NOMO-1 (cell line): ENCODE data around the gene ZBTB20.

Experiments used
- DNase-seq, 2 experiments: peaks; one replicate each; lab custom pipeline; 2025; ENCODE audit not compliant: unreplicated experiment in 2 of 2; lab: John Stamatoyannopoulos, UW

ZBTB20 gene

DNA sequence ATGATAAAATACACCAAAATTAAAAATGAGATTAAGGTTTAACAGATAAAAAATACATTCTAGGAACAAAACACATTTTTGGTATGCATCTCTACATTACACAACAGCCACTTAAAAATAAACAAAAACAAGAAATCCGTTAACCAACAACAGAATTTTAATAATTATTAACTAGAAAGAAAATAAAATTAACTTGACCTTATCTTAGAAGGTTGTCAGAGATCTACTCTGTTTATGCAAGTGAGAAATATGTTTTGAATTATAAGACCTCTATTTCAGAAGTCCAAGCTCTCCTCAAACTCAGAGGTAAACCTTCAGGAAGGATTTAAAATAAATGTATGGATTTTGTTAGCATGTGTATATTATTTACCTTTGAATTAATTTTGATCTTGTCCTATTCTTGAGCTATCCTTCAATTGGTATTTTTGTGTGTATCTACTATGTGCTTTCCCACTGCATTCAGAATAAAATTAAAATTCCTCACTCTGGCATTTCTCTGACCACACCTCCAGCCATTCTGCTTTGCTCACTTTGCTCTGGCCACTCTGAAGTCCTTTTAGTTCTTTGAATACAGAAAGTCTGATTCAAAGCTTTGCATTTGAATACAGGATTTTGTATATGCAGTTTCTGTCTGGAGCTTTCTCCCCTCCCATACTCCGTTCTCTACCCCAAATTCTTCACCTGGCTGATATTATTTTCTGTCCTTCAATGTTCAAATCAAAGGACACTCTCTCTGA, 352.0 kb downstream of the ZBTB20 start:
- DNase-seq = no peak

DNA sequence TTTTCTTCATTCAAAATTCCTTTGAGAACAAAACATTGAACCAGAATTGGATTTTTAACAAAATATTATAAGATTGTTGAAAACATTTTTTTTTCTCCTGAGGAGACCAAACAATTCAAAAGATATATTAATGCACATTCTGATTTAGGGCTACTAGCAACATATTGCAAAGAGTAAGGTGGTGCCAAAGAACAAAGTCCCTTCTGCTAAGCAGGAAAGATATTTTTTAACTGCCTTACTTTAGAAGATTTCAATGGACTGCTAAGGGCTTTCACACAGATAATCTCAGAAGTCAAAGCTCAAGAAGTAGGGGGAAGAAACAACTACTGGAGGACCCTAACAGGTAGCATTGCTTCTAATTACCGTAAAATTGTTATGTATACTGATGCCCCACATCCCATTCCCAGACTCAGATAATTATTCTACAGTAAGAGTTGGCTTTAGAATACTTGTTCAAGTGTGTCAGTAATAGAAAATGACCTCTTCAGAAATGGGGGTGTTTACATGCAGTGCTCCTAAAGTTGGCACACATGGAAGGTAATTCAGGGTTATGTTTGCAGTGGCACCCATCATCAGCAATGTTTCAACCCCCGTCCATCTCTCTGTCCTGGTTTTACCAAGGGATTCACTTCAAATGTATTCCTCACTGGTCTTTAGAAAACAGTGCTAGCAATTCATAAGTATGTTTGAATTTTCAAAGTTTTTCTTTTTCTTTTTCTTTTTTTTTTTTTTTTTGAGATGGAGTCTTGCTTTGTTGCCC, 354.7 kb downstream of the ZBTB20 start:
- no peak for DNase-seq

DNA sequence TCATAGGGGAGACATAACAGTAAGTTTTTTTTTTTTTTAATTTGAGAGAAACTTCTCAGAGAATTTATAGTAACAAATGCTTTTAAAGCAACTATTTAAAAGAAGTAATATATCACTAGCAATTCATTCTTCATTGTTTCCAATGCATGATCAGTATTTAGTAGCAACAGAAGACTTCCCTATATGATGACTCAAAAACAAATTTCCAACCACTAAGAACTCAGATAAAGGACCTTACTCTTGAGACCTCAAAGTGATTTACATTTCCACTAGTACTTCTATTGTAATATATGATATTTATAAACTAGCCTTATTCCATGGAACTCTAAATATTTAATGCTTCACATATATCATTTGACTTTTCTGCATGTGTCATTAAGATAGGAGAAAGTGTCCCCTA, 356.3 kb downstream of the ZBTB20 start:
- DNase-seq = no peak

DNA sequence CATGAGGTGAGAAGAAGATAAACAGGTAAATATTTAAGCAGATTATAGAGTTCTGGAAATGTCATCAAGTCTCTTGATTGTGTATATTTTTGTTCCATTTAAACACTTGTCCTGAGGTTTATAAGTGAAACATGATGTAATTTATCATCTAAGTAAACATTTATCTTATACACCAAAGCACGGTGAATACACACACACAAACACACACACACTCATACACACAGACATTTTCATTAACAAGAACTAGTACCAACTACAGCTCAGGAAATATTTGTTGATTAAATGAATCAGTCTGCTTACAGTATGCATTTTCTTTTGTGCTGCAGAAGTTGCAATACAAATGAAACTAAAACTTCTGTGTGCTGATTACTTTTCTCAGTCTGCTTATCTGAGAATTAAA, 357.3 kb downstream of the ZBTB20 start:
- no peak for DNase-seq

DNA sequence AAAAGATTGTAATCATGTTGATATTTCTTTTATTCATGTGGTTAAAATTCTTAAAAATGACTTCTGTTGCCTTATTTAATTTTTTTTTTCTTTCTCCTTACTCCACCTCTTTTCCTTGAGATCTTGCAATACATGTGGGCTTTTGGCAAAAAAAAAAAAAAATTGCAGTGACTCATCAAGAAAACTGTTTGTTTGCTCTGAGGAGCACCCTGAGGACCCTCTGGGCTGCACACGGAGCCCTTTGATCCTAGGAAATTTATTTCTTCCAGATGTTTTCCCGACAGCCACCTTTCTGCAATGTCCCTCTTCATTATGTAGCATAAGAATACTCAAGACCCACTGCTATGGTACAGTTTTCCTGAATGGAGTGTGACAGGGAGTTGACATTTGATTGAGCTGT, 371.7 kb downstream of the ZBTB20 start:
- DNase-seq = no peak

DNA sequence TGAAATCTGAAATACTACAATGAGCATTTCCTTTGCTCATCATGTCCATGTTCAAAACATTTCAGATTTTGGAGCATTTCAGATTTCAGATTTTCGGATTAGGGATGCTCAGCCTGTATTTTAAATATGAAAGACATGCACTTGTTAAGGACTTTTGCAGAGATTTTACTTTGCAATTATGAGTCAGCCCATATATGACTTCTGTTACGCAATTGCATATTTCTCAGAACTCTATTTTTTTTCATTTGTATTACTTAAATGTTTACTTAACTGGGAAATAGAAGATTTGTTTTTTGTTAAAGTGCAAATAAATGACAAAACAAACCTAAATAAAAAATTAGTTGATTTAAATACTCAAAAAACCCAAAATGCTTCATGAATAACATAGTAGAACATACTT, 376.2 kb downstream of the ZBTB20 start:
- DNase-seq = peak in 1 of 2 experiments; percentile 6

DNA sequence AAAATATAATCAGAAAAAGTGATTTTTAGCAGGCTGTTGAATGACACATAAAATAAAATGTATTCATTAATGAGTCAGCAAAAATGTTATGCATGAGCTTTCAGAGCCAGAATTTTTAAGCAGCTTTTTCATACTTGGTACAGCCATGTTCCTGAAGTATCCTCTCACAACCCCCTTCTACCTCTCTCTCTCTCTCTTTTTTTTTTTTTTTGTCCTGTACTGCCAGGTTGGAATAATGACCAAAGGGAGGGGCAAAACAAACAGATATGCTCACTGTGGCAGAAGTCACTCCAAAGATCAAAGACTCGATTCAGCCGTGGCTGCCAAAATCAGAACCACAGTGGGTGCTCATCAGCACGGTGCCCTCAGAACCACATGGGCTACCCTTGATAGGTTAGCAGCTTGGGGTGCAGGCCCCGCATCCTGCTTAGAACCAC, 383.0 kb downstream of the ZBTB20 start:
- no peak for DNase-seq

DNA sequence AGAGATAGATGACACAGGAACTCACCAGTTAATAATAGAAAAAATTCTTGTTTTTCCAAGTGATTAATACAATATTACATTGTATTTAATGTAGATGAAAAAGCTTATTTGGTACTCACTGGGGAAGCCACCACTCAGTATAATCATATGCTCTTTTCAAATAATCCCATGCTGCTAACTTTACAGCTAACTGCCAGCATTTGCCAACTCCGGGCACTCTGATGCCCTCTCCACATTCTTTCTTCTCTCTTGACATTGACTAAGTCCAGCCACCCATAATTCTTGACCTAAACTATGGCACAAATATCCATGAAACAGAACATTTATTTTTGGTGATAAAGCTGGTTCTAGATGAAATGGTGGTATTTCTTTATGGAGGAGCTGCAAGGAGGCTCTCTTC, 384.9 kb downstream of the ZBTB20 start:
- no peak for DNase-seq

DNA sequence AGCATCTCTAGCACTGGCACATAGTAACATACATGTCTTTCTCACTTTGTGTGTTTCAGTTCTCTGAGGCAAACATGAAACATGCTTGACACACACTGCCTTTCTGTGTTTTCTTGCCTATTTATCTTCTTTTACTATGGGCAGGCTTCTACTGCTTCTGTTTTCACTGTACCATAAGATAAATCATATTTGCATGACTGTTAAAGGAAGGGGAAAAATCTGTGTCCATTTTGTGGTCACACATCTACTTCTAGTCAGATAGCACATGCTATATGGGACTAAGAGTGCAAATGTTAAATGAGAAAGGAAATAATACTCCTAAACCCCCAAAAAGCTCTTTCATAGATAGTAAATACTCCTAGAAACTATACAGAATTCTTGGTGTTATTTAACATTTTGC, 386.4 kb downstream of the ZBTB20 start:
- DNase-seq = no peak

DNA sequence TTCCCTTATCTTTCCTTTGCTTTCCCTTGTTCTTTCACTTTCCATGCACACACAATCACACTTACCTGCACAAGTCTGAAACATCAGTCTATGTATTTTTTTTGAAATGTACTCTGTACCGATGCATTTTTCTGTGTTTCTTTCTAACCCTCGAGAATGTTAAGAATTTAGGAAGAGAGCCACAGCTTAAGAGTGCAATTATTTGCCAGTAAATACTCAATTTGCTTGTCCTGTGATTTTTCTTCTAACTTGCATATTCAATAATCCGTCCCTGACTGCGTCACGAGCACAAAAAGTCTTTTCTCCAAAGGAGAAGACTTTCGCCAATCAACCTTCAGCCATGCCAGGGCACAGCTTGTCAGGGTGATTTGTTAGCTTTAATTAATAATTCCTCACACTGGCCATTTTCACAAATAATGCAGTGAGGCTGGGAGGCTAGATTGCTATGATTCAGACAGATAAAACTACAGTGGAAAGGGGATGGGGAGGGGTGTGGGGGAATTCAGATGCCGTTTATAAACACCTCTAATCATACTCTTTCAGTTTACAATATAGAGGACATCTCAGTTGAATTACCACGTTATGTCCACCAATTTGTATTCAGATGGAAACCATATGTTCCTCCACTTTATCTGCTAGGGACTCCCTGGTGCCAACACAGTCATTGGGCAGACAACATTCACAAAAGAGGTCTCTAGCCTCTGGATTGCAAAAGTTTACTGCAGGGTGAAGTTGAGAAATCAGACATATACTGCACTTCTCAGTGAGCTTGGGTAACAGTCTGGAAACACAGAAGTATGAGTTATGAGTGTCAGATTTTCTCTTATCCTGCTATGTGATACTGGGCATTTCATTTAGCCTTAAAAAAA, 388.0 kb downstream of the ZBTB20 start:
- DNase-seq = peak; percentile 4 to 41

DNA sequence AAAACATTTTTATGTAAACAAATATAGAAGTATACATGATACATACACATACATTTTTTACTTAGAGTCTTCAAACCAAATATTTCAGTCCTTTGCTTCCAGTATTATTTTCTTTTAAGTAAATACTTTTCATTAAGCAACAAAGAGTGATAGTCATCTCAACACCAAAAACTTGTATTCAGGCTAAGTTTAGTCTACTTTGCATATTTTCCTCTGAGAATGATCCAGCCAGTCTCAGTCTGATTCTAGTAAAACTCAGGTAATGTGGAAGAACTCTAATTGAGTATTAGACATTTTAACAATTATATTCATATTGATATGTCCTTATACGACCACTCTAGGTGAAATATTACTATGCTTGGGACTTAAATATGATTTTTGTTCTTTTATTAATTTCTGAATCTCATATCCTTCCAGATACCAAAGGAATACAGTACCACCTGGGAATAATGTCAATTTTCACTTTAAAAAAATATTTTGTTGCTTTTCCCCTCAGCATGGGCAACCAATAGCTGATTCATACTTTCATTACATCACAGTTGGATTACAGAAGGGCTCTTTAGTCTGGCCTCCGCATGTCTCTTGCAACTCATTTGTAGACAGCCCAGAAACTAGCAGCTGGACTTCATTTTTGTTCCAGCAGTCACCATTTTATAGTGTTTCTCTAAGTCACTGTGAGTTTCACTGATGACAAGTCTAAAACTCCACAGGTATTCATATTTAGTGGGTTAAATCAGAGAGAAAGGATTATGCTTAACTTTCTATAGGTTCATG, 390.4 kb downstream of the ZBTB20 start:
- DNase-seq = no peak

DNA sequence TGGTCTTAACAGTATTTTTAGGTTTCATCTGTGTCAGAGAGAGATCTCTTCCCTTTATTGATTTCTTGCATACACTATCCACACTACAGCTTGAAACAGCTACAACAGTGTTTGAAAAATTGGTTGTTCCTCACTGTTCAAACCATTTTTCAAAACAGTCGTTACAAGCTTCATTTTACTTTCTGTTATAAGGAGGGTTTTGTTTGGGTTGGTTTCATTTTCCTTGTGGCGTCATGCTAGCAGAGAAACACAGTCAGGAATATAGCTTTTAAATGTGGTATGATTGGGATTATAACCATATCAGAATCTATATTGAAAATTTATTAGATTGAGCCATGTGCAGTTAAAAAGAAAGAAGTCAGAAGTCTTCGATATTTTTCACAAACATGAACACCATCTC, 400.6 kb downstream of the ZBTB20 start:
- DNase-seq = no peak

DNA sequence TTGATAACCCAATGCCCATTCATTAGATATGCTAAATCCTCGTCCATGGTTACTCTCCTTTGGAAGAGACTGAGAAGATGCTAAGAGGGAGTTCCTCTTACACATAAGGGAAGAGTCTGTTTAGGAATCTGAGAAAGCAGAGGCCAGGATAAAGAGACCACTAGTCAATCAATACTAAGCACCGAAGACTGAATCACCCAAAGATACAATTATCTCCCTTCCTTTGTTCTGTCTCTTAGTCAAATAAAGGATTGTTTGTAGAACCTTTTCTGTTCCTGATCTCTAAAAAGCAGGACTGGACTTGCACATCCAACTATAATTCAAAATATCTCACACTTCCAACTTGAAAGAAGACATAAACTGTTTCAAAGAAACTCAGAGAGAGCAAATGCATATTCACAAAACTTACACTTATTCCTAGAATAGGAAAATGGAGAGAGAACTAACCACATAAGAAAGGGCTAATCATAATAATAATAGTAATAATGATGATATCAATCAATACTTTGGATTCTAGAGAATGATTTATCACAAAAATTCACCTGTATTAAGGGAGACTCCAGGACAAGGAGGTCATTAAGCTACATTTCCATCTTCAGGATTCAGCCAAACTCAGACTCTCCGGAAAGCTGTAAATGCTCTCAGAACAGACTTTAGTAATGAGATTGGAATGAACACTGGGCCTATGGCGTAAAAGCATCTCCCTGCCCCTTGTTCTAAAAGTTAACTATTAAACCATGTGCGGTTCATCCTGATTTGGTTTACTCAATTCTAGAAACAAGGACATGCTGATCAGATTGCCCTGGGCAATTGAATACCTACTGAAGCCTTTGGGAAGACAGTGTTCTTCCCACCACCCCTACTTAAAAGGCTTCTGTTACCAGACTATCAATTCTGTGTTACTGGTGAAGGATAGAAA, 401.5 kb downstream of the ZBTB20 start:
- no peak for DNase-seq

DNA sequence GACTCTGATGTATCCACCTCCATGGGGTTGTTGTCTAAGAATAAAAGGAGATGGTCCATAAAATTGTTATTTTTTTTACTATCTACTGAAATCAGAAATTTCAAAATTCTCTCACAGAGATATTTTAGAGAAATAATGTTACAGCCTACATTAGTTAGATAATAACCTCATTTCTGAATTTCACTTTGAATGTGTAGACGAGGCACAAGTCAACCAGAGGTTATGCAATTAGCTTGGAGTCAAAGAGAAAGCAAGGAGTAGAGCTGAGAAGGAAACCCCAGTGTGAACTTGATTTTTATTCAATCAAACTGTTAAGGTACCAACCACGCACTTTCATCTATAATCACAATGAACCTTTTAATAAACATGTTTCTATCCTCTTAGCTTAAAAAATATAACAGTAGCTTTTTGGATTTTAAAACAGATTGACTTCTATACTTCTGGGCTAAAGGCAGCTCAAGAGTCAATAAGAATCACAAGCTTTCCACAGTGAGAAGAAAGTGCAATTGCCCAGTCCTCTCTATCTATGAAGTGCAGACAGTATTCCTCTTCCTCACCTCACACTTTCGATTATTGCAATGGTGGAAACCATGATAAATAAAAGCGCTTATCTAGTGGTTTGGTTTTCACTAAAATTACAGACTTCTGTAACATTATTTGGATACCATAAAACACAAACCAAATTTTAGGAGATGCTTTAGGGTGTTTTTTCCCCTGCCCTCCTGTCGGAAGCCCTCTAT, 403.2 kb downstream of the ZBTB20 start:
- no peak for DNase-seq

DNA sequence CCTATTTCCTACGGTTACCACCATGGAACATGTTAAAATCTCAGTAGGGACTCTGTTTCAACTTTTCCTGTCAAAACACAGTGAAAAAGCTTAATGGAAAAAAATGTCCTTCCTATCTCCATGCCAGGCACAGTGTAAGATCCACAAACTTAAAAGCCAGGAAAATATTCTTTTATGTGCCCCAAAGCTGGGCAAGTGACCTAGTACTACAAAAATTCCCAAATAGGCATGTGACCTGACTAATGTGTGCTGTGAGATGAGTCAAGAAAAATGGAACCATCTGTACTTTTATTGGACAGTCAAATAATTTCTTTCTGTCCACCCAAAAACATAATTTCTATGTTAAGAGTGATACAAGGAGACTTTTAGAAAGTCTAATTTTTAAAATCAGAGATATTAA, 406.0 kb downstream of the ZBTB20 start:
- DNase-seq = no peak

DNA sequence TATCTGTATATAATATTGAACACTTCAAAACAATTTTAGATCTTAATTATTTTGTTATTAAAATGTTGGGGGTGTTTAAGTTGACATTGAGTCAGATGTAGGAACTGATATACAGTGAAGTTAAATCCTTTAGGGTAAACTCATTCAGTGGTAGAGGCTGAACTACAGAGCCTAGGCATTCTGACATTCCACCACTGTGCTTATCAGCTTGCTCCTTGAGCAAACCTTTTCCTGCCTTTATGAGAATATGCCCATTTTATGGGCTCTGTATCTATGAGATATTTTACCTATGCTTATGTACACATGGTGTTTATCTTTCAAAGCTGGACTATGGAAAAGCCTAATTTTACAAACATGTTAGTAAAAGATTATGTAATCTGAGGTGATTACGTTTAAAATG, 407.5 kb downstream of the ZBTB20 start:
- DNase-seq = no peak

DNA sequence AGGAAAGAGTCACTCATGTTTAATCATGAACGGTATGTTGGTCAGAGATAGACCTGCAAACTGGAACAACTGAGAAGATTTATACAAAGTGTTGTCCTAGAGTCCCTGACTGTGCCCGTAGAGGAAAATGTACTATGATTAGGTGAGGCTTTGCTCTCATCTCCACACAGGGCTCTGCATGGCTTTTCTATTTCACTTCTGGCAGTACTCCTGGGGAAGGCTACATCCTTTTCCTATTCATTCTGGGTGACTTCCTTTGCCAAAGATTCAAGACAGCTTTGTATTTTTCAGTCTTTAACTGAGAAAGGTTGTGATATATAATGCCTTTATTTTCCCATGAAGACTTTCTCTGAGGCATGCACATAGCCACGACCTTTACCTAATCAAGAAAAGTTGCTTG, 414.7 kb downstream of the ZBTB20 start:
- no peak for DNase-seq

DNA sequence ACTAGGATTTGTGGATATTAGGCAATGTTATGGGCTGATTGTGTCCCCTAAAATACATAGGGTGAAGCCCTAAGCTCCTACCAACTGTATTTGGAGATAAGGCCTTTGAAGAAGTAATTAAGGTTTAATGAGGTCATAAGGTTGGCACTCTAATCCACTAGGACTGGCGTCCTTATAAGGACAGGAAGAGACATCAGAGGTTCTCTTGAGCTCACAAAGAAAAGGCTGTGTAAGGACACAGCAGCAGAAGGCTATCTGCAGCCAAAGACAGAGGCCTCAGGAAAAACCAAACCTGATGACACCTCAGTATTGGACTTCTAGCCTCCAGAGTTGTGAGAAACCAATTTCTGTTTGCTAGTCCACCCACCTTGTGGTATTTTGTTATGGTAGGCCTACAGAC, 416.7 kb downstream of the ZBTB20 start:
- no peak for DNase-seq

DNA sequence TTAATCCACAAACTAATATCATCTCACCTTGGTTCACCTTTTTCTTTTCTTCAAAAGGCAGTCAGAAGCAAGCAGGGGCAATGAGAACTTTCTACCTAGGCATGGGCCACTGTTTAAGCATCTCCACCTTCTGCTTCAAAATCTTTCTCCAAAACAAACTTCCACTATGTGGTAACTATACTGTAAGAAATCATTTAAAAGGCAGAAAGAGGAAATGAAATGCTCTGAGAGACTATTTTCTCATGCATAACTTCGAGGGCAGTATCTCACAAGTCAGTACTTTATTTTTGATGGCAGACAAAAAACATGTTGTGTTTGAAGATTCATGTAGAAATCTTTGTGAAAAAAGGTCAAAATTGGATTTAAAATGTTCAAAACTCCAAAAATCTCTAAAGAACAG, 419.7 kb downstream of the ZBTB20 start:
- peak in 1 of 2 experiments; percentile 24 for DNase-seq
